ENCODE measurements around the gene E2F2.
A peak's percentile ranks its signal among the peaks of the same experiment; 100 is the strongest.

Gene E2F2

GRCh38 chr1:23530747-23531561 lies at the start of gene E2F2:
E2F2 (minus strand) TSS chr1:23531233; CDS start chr1:23530793, 440 bp downstream.
- DNase-seq: peak; percentile 94

- no peak for DNase-seq
Measured at GRCh38 chr1:23578997-23579363, 47.9 kb upstream of the E2F2 start.

- no peak for DNase-seq
Measured at GRCh38 chr1:23578311-23578996, 47.4 kb upstream of the E2F2 start.

GRCh38 chr1:23577056-23578004 lies 46.3 kb upstream of the E2F2 start:
- DNase-seq: peak; percentile 50

- DNase-seq: no peak
Measured at GRCh38 chr1:23576338-23577055, 45.5 kb upstream of the E2F2 start.

GRCh38 chr1:23575226-23575810 lies 44.3 kb upstream of the E2F2 start:
- no peak for DNase-seq

- DNase-seq: no peak
Measured at GRCh38 chr1:23574265-23574754, 43.3 kb upstream of the E2F2 start.

- no peak for DNase-seq
Measured at GRCh38 chr1:23573574-23574182, 42.6 kb upstream of the E2F2 start.

GRCh38 chr1:23571465-23571864 lies 40.4 kb upstream of the E2F2 start:
- DNase-seq: no peak

- DNase-seq: no peak
Measured at GRCh38 chr1:23570001-23570691, 39.1 kb upstream of the E2F2 start.

GRCh38 chr1:23568608-23569383 lies 37.8 kb upstream of the E2F2 start:
- no peak for DNase-seq

GRCh38 chr1:23567996-23568607 lies 37.1 kb upstream of the E2F2 start:
- peak; percentile 74 for DNase-seq

GRCh38 chr1:23567629-23567995 lies 36.6 kb upstream of the E2F2 start:
- no peak for DNase-seq

GRCh38 chr1:23566304-23566703 lies 35.3 kb upstream of the E2F2 start:
- DNase-seq: no peak

GRCh38 chr1:23565776-23566175 lies 34.7 kb upstream of the E2F2 start:
- no peak for DNase-seq

GRCh38 chr1:23564529-23565122 lies 33.6 kb upstream of the E2F2 start:
- no peak for DNase-seq

- DNase-seq: no peak
Measured at GRCh38 chr1:23563755-23564374, 32.8 kb upstream of the E2F2 start.

GRCh38 chr1:23563003-23563402 lies 32.0 kb upstream of the E2F2 start:
- no peak for DNase-seq
